ENCODE results near the gene KIF26A.

The KIF26A gene

DNA sequence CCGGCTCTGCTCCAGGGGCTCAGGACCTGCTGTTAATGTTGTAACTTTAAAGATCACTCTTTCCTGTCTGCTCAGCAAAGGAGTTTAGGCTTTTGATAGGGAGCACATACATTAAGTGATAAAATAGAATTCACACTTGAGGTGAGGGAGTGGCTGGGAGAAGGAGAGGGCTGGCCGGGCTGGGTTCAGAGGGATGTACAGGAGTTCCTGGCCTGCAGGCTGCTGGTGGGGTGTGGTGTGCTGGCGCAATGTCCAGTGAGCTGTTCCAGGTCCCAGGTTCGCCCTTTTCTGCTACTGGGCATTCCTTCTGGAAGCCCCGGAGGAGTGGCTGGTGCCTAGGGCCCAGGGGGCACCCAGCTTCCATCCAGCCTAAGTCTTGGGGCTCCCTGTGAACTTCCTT, 17.8 kb downstream of the KIF26A start:
- Histone ChIP-seq H3K9me3 (ENCODE audit: insufficient read depth, low read length) (no peaks in the 10 kb centered on the region), H3K27ac (ENCODE audit: low read depth, low read length) (no peak overlapping the region), H2AFZ (ENCODE audit: low read depth, low read length, severe bottlenecking) (no peak overlapping the region), H3K4me3 (ENCODE audit: insufficient read depth, low read length, poor library complexity, severe bottlenecking) (no peak overlapping the region), H3K27me3 (ENCODE audit: low read length) (no peaks in the 10 kb centered on the region), H3K36me3 (ENCODE audit: low read length) (no peaks in the 10 kb centered on the region), H3K9ac (ENCODE audit: low read length) (no peak overlapping the region), H3F3A (ENCODE audit: insufficient read depth) (no peaks in the 10 kb centered on the region), H3K4me2 (ENCODE audit: low read depth, low read length, poor library complexity, severe bottlenecking) (no peak overlapping the region), H3K9me2 (replicated peaks; ENCODE audit: insufficient read depth, low read length) (no peaks in the 10 kb centered on the region), H4K20me1 (ENCODE audit: low read depth, low read length) (no peaks in the 10 kb centered on the region), H3K79me2 (ENCODE audit: insufficient read depth, low read length) (no peaks in the 10 kb centered on the region)
- TF ChIP-seq, protein P1, sequence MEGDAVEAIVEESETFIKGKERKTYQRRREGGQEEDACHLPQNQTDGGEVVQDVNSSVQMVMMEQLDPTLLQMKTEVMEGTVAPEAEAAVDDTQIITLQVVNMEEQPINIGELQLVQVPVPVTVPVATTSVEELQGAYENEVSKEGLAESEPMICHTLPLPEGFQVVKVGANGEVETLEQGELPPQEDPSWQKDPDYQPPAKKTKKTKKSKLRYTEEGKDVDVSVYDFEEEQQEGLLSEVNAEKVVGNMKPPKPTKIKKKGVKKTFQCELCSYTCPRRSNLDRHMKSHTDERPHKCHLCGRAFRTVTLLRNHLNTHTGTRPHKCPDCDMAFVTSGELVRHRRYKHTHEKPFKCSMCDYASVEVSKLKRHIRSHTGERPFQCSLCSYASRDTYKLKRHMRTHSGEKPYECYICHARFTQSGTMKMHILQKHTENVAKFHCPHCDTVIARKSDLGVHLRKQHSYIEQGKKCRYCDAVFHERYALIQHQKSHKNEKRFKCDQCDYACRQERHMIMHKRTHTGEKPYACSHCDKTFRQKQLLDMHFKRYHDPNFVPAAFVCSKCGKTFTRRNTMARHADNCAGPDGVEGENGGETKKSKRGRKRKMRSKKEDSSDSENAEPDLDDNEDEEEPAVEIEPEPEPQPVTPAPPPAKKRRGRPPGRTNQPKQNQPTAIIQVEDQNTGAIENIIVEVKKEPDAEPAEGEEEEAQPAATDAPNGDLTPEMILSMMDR (IDR thresholded peaks at IDR 0.05; ENCODE audit: insufficient read depth, low read length, poor library complexity, severe bottlenecking) = no peak
- TF ChIP-seq EZH2phosphoT487 (conservative IDR thresholded peaks at IDR 0.05; ENCODE audit: low read length) = no peak

- no peak overlapping the region for H3K4me3 ChIP-seq (ENCODE audit: insufficient read depth, low read length, poor library complexity, severe bottlenecking)
- H3K4me2 ChIP-seq (ENCODE audit: low read depth, low read length, poor library complexity, severe bottlenecking) = no peak overlapping the region
- H3K9me3 ChIP-seq (ENCODE audit: insufficient read depth, low read length) = no peaks in the 10 kb centered on the region
- no peaks in the 10 kb centered on the region for H3K27me3 ChIP-seq (ENCODE audit: low read length)
- H2AFZ ChIP-seq (ENCODE audit: low read depth, low read length, severe bottlenecking) = no peak overlapping the region
- H3F3A ChIP-seq (ENCODE audit: insufficient read depth) = no peaks in the 10 kb centered on the region
- H3K36me3 ChIP-seq (ENCODE audit: low read length) = no peaks in the 10 kb centered on the region
- H3K9me2 ChIP-seq (replicated peaks; ENCODE audit: insufficient read depth, low read length) = no peaks in the 10 kb centered on the region
- TF ChIP-seq EZH2phosphoT487 (conservative IDR thresholded peaks at IDR 0.05; ENCODE audit: low read length) = no peak
- TF ChIP-seq, protein P1 (IDR thresholded peaks at IDR 0.05; ENCODE audit: insufficient read depth, low read length, poor library complexity, severe bottlenecking) = no peak
- H4K20me1 ChIP-seq (ENCODE audit: low read depth, low read length) = no peaks in the 10 kb centered on the region
- no peaks in the 10 kb centered on the region for H3K79me2 ChIP-seq (ENCODE audit: insufficient read depth, low read length)
- H3K9ac ChIP-seq (ENCODE audit: low read length) = no peak overlapping the region
- H3K27ac ChIP-seq (ENCODE audit: low read depth, low read length) = no peak overlapping the region
Observed at GRCh38 chr14:104157016-104157928, 18.9 kb downstream of the KIF26A start.

- Histone ChIP-seq H3K9ac (ENCODE audit: low read length) (no peak overlapping the region), H2AFZ (ENCODE audit: low read depth, low read length, severe bottlenecking) (no peak overlapping the region), H3K4me2 (ENCODE audit: low read depth, low read length, poor library complexity, severe bottlenecking) (no peak overlapping the region), H4K20me1 (ENCODE audit: low read depth, low read length) (no peaks in the 10 kb centered on the region), H3K9me2 (replicated peaks; ENCODE audit: insufficient read depth, low read length) (no peaks in the 10 kb centered on the region), H3K27ac (ENCODE audit: low read depth, low read length) (no peak overlapping the region), H3K36me3 (ENCODE audit: low read length) (no peaks in the 10 kb centered on the region), H3K9me3 (ENCODE audit: insufficient read depth, low read length) (no peaks in the 10 kb centered on the region), H3K79me2 (ENCODE audit: insufficient read depth, low read length) (no peaks in the 10 kb centered on the region), H3F3A (ENCODE audit: insufficient read depth) (no peaks in the 10 kb centered on the region), H3K27me3 (ENCODE audit: low read length) (no peaks in the 10 kb centered on the region), H3K4me3 (ENCODE audit: insufficient read depth, low read length, poor library complexity, severe bottlenecking) (no peak overlapping the region)
- no peak for TF ChIP-seq EZH2phosphoT487 (conservative IDR thresholded peaks at IDR 0.05; ENCODE audit: low read length)
- TF ChIP-seq, protein P1 (IDR thresholded peaks at IDR 0.05; ENCODE audit: insufficient read depth, low read length, poor library complexity, severe bottlenecking) = no peak
Observed at GRCh38 chr14:104158827-104159798, 20.7 kb downstream of the KIF26A start.
